H1 (cell line): ENCODE results near the gene F7. TPM values are rescaled to one million over a fixed set of nuclear protein-coding genes. Genes with fewer than 3 reads are reported as not detected.

Experiments
- CTCF ChIA-PET: fragments of 300-600 bp; sonication (Branson Sonifier 250); formaldehyde crosslinking; loops from one replicate; lab custom pipeline; 2021; ENCODE audit not compliant: partially characterized antibody; lab: Charles Lee
- POLR2A ChIA-PET: fragments of 300-600 bp; sonication (Branson Sonifier 250); formaldehyde crosslinking; loops from one replicate; lab custom pipeline; 2021; ENCODE audit warnings: inconsistent platforms; ENCODE audit not compliant: partially characterized antibody; lab: Charles Lee
- DNase-seq, 2 experiments: peaks; one replicate each; pipeline versions ENCODE4 v3.0.0 to v3.0.0-alpha.2; 2010 to 2022; ENCODE audit warnings: low spot score in 2 of 2, low read depth in 1 of 2, mixed read lengths in 1 of 2
- FAIRE-seq: peaks from 2 replicates; lab custom pipeline; 2011; peaks lifted over from hg19 to GRCh38; lab: Jason Lieb, UNC
- H2AFZ ChIP-seq: 2 replicates; pipeline ENCODE4 v1.8.1; 2012; ENCODE audit warnings: low read length, inconsistent platforms
- H2AK5ac ChIP-seq: 2 replicates; pipeline ENCODE4 v1.6.1; 2013; ENCODE audit warnings: low read depth, low read length
- H2BK120ac ChIP-seq: replicated peaks from 2 replicates; pipeline ENCODE3; 2013; ENCODE audit warnings: low read depth, low read length, inconsistent platforms
- H2BK12ac ChIP-seq: 2 replicates; pipeline ENCODE4 v1.6.1; 2013; ENCODE audit warnings: low read depth, low read length
- H2BK15ac ChIP-seq: 2 replicates; pipeline ENCODE4 v1.6.1; 2013; ENCODE audit warnings: low read length
- H2BK20ac ChIP-seq: 2 replicates; pipeline ENCODE4 v1.6.1; 2013; ENCODE audit warnings: low read length
- H2BK5ac ChIP-seq: 2 replicates; pipeline ENCODE4 v1.6.1; 2013; ENCODE audit warnings: low read depth, low read length
- H3K14ac ChIP-seq: 2 replicates; pipeline ENCODE4 v1.6.1; 2013; ENCODE audit warnings: inconsistent platforms; ENCODE audit not compliant: insufficient read length
- H3K18ac ChIP-seq: 2 replicates; pipeline ENCODE4 v1.6.1; 2013; ENCODE audit warnings: low read length; ENCODE audit errors: extremely low read depth
- H3K23ac ChIP-seq: 2 replicates; pipeline ENCODE4 v1.6.1; 2013; ENCODE audit warnings: inconsistent platforms; ENCODE audit not compliant: insufficient read length
- H3K23me2 ChIP-seq: 2 replicates; pipeline ENCODE4 v1.6.1; 2013; ENCODE audit warnings: low read depth, low read length
- H3K27ac ChIP-seq: 2 replicates; pipeline ENCODE4 v1.6.1; 2011; ENCODE audit warnings: low read depth, low read length, inconsistent platforms
- H3K27me3 ChIP-seq, 4 experiments: replicated peaks in 1 of 4; 1 replicate in 1 of 4; 2 replicates in 3 of 4; pipeline versions ENCODE4 v1.6.1 to v1.8.1; 2011 to 2013; ENCODE audit warnings: low read length in 3 of 4, mild to moderate bottlenecking in 3 of 4, inconsistent platforms in 2 of 4, mixed read lengths in 2 of 4, moderate library complexity in 1 of 4; ENCODE audit not compliant: control insufficient read depth in 3 of 4, insufficient read depth in 3 of 4; ENCODE audit errors: extremely low read depth in 1 of 4
- H3K36me3 ChIP-seq, 4 experiments: 2 replicates each; pipeline versions ENCODE4 v1.6.1 to v1.8.1; 2011 to 2013; ENCODE audit warnings: mild to moderate bottlenecking in 4 of 4, low read length in 3 of 4, moderate library complexity in 2 of 4, control low read depth in 1 of 4, inconsistent platforms in 1 of 4; ENCODE audit not compliant: insufficient read depth in 4 of 4, control insufficient read depth in 2 of 4
- H3K4ac ChIP-seq: replicated peaks from 2 replicates; pipeline ENCODE3; 2013; ENCODE audit warnings: low read length, low read depth, mixed read lengths, inconsistent platforms; ENCODE audit not compliant: insufficient read length
- H3K4me1 ChIP-seq, 4 experiments: replicated peaks in 1 of 4; 1 replicate in 1 of 4; 2 replicates in 3 of 4; pipeline versions ENCODE4 v1.6.1 to v1.8.1; 2011 to 2013; ENCODE audit warnings: low read length in 3 of 4, inconsistent platforms in 2 of 4, mixed read lengths in 1 of 4; ENCODE audit not compliant: insufficient read depth in 4 of 4, control insufficient read depth in 3 of 4
- H3K4me2 ChIP-seq, 2 experiments: 2 replicates each; pipeline versions ENCODE4 v1.6.1 to v1.8.1; 2011 to 2013; ENCODE audit warnings: low read depth in 2 of 2, low read length in 2 of 2, control low read depth in 1 of 2, inconsistent platforms in 1 of 2, mild to moderate bottlenecking in 1 of 2; ENCODE audit not compliant: insufficient read depth in 1 of 2
- H3K4me3 ChIP-seq, 4 experiments: fragments of 200-600, 300-600 bp in 1 of 4; sonication (generic), shearing (Covaris generic), sonication (Bioruptor Twin) in 1 of 4; 2 replicates each; pipeline versions ENCODE4 v1.5.1 to v1.8.1; 2011 to 2016; ENCODE audit warnings: low read length in 4 of 4, low read depth in 3 of 4, control low read depth in 2 of 4, inconsistent platforms in 2 of 4, mild to moderate bottlenecking in 2 of 4, mixed read lengths in 1 of 4, moderate library complexity in 1 of 4; ENCODE audit not compliant: insufficient read depth in 2 of 4; ENCODE audit errors: extremely low read depth in 1 of 4
- H3K56ac ChIP-seq: replicated peaks from 2 replicates; pipeline ENCODE3; 2013; ENCODE audit warnings: low read depth, mild to moderate bottlenecking, mixed read lengths, low read length, inconsistent platforms; ENCODE audit not compliant: insufficient read length
- H3K79me1 ChIP-seq: 2 replicates; pipeline ENCODE4 v1.6.1; 2013; ENCODE audit warnings: low read depth, low read length, control low read depth
- H3K79me2 ChIP-seq, 2 experiments: 2 replicates each; pipeline versions ENCODE4 v1.6.1 to v1.8.1; 2012 to 2013; ENCODE audit warnings: low read length in 2 of 2, mild to moderate bottlenecking in 2 of 2, inconsistent platforms in 1 of 2; ENCODE audit not compliant: insufficient read depth in 2 of 2, control insufficient read depth in 1 of 2
- H3K9ac ChIP-seq, 4 experiments: replicated peaks in 1 of 4; 1 replicate in 1 of 4; 2 replicates in 3 of 4; pipeline versions ENCODE4 v1.6.1 to v1.8.1; 2011 to 2013; ENCODE audit warnings: low read depth in 3 of 4, low read length in 3 of 4, control low read depth in 2 of 4, mild to moderate bottlenecking in 2 of 4, moderate library complexity in 2 of 4, inconsistent platforms in 1 of 4; ENCODE audit errors: extremely low read depth in 1 of 4
- H3K9me3 ChIP-seq, 2 experiments: 2 replicates each; pipeline versions ENCODE4 v1.6.1 to v1.8.1; 2012 to 2013; ENCODE audit warnings: mild to moderate bottlenecking in 2 of 2, moderate library complexity in 2 of 2, control low read depth in 1 of 2, inconsistent platforms in 1 of 2, low read depth in 1 of 2, low read length in 1 of 2, mixed read lengths in 1 of 2; ENCODE audit not compliant: insufficient read depth in 2 of 2
- H4K20me1 ChIP-seq, 2 experiments: replicated peaks in 1 of 2; 2 replicates each; pipeline versions ENCODE3 to v1.8.1; 2011 to 2013; ENCODE audit warnings: inconsistent platforms in 2 of 2, low read length in 2 of 2, mild to moderate bottlenecking in 1 of 2; ENCODE audit not compliant: insufficient read depth in 2 of 2, control insufficient read depth in 1 of 2
- H4K5ac ChIP-seq: 2 replicates; pipeline ENCODE4 v1.6.1; 2013; ENCODE audit warnings: low read length, low read depth, mixed read lengths, inconsistent platforms; ENCODE audit not compliant: insufficient read length
- H4K8ac ChIP-seq: 2 replicates; pipeline ENCODE4 v1.8.0; 2013; ENCODE audit warnings: mild to moderate bottlenecking, moderate library complexity, low read length, inconsistent platforms; ENCODE audit not compliant: insufficient read depth; ENCODE audit errors: extremely low read depth
- H4K91ac ChIP-seq: replicated peaks from 2 replicates; pipeline ENCODE3; 2013; ENCODE audit warnings: low read length, mixed read lengths, inconsistent platforms; ENCODE audit not compliant: insufficient read length
- ATF3 ChIP-seq: IDR thresholded peaks from 2 replicates; pipeline ENCODE4 v1.6.1; 2011; ENCODE audit warnings: low read depth, mild to moderate bottlenecking, low read length; ENCODE audit not compliant: insufficient read depth
- CBX8 ChIP-seq: fragments of 300-800, 300-1000 bp; sonication (generic); IDR thresholded peaks from 2 replicates; pipeline ENCODE4 v1.7.1; 2016; ENCODE audit warnings: low read depth, low read length, borderline replicate concordance
- CHD1 ChIP-seq: IDR thresholded peaks from 2 replicates; pipeline ENCODE4 v1.6.1; 2012; ENCODE audit warnings: low read depth, low read length, improper control_type of control experiment
- E2F6 ChIP-seq: IDR thresholded peaks from 2 replicates; pipeline ENCODE4 v1.6.1; 2012; ENCODE audit warnings: inconsistent platforms
- GABPA ChIP-seq: IDR thresholded peaks from 2 replicates; pipeline ENCODE4 v1.6.1; 2011; ENCODE audit warnings: mild to moderate bottlenecking, low read length, moderate library complexity, borderline replicate concordance; ENCODE audit not compliant: insufficient read depth
- GTF2F1 ChIP-seq: IDR thresholded peaks from 2 replicates; pipeline ENCODE4 v1.6.1; 2012; ENCODE audit warnings: low read depth, low read length, improper control_type of control experiment, borderline replicate concordance
- KDM4A ChIP-seq: IDR thresholded peaks from one replicate; pipeline ENCODE4 v1.7.1; 2012; ENCODE audit warnings: low read depth, mild to moderate bottlenecking, moderate library complexity, low read length, inconsistent platforms; ENCODE audit not compliant: severe bottlenecking
- POU5F1 ChIP-seq: IDR thresholded peaks from 2 replicates; pipeline ENCODE4 v1.6.1; 2011; ENCODE audit warnings: low read depth, mild to moderate bottlenecking, low read length, moderate library complexity
- SIRT6 ChIP-seq: IDR thresholded peaks from one replicate; pipeline ENCODE4 v1.7.1; 2012; ENCODE audit warnings: low read length, inconsistent platforms
- SIX5 ChIP-seq: IDR thresholded peaks from 2 replicates; pipeline ENCODE4 v1.6.1; 2011; ENCODE audit warnings: mild to moderate bottlenecking, low read depth, low read length
- SP2 ChIP-seq: IDR thresholded peaks from 2 replicates; pipeline ENCODE4 v1.6.1; 2012; ENCODE audit warnings: mild to moderate bottlenecking, low read length, inconsistent platforms
- SP4 ChIP-seq: IDR thresholded peaks from 2 replicates; pipeline ENCODE4 v1.6.1; 2012; ENCODE audit warnings: low read length, inconsistent platforms
- TBP ChIP-seq: IDR thresholded peaks from 2 replicates; pipeline ENCODE4 v1.6.1; 2011; ENCODE audit warnings: low read depth, low read length, improper control_type of control experiment
- TCF12 ChIP-seq: IDR thresholded peaks from 2 replicates; pipeline ENCODE4 v1.6.1; 2011; ENCODE audit warnings: low read depth, mild to moderate bottlenecking, low read length
- TEAD4 ChIP-seq: IDR thresholded peaks from 2 replicates; pipeline ENCODE4 v1.6.1; 2012; ENCODE audit warnings: low read depth, low read length, inconsistent platforms, mixed read lengths
- WGBS, 2 experiments: shearing (Covaris generic) in 1 of 2; methylation state at CpG; one replicate each; pipeline versions ENCODE4 v1.1.6 to v1.1.7; 2013 to 2015; ENCODE audit warnings: low lambda C conversion rate in 2 of 2, mixed read lengths in 2 of 2, inconsistent platforms in 1 of 2, low coverage in 1 of 2, missing lambda C conversion rate in 1 of 2; ENCODE audit not compliant: insufficient replicate concordance in 2 of 2, insufficient coverage in 1 of 2, insufficient read length in 1 of 2; ENCODE audit errors: extremely low coverage in 1 of 2, missing lambda C conversion rate in 1 of 2; 5-methylcytosine and 5-hydroxymethylcytosine counted together
- polyA plus RNA-seq, 7 experiments: library from polyadenylated mRNA; depleted of rRNA in 3 of 7; stranded (reverse) in 5 of 7; unstranded in 2 of 7; fragments of >200 nt in 5 of 7; fragments of 200-250 nt in 2 of 7; gene quantifications; 1 replicate in 5 of 7; 2 replicates in 1 of 7; 4 replicates in 1 of 7; pipeline versions ENCODE4 v1.2.1 to v1.2.3, GENCODE V29; 2011 to 2013; ENCODE audit warnings: missing spikeins in 2 of 7, mixed read lengths in 2 of 7
- total RNA-seq: library from RNA; stranded (reverse); fragmentation: NEBNext Ultra II Directional; extraction: Animal tissue kit (Norgen Biotek cat#: 25700); gene quantifications from 2 replicates; pipeline ENCODE4 v1.2.1, GENCODE V29; 2021

F7 gene
- total and polyA plus RNA-seq, 2 of the 8 experiments (the other 6 are each of a cell fraction or from before 2014, with no cell fraction given): 0.43 to 0.98 TPM

GRCh38 chr13:113166266-113166665 lies 60.7 kb downstream of the F7 start:
- POLR2A ChIA-PET: interaction anchor here (1.2 to 2.5 kb wide), 2 partner anchors 13 to 43 kb away, joined by 3 to 7 read pairs; partner anchors contain the start of genes CUL4A and PCID2
- TF ChIP-seq KDM4A (no peak), SIX5 (no peak), SP4 (no peak), POU5F1 (no peak), E2F6 (no peak), CBX8 (no peak), GTF2F1 (no peak), TCF12 (no peak), TBP (no peak), SP2 (no peak), TEAD4 (no peak), GABPA (no peak), SIRT6 (no peak), ATF3 (no peak), CHD1 (no peak)

More at GRCh38 chr13:113166266-113166665, 60.7 kb downstream of the F7 start:
- Histone ChIP-seq H3K9ac (no peak overlapping the region), H3K4me3 (no peak overlapping the region), H3K56ac (no peak overlapping the region), H3K23ac (no peak overlapping the region), H3K27ac (no peak overlapping the region), H3K18ac (no peak overlapping the region), H3K4ac (no peak overlapping the region), H2BK120ac (no peak overlapping the region), H4K91ac (no peak overlapping the region), H3K79me1 (no peaks in the 10 kb centered on the region), H2AK5ac (no peak overlapping the region), H2BK20ac (no peak overlapping the region), H3K4me1 (peaks cover 0 to 12% (median 3%) of the 10 kb centered on the region in 4 experiments; a peak in 5 of 7 replicates), H2BK5ac (no peak overlapping the region), H3K23me2 (no peaks in the 10 kb centered on the region), H2AFZ (no peak overlapping the region), H3K36me3 (peaks cover 0 to 14% (median 4%) of the 10 kb centered on the region in 4 experiments; a peak in 4 of 8 replicates), H2BK12ac (no peak overlapping the region), H4K8ac (no peak overlapping the region), H4K20me1 (no peaks in the 10 kb centered on the region), H3K27me3 (no peaks in the 10 kb centered on the region), H2BK15ac (no peak overlapping the region), H3K14ac (no peak overlapping the region), H3K4me2 (no peak overlapping the region), H4K5ac (no peak overlapping the region), H3K9me3 (no peaks in the 10 kb centered on the region), H3K79me2 (no peaks in the 10 kb centered on the region)
- no peak for DNase-seq
- 95% methylated on average over 10 of the region's 10 CpGs; no CpG with 5 or more reads in 1 of the 2 experiments for WGBS, 2 experiments
- no peak for FAIRE-seq
- CTCF ChIA-PET: no interaction called here
